Cerebellar cortex (tissue), 1 donor: ENCODE data around the gene RIMBP3B.
"Not testable (repeated sequence)": the region's sequence is repeated elsewhere in the genome, so short reads cannot be mapped to it uniquely, and the experiment has no call there.

Experiments used
- DNase-seq: peaks from one replicate; pipeline ENCODE4 v3.0.0-alpha.2; 2015; ENCODE audit warnings: low spot score

Gene RIMBP3B, protein sequence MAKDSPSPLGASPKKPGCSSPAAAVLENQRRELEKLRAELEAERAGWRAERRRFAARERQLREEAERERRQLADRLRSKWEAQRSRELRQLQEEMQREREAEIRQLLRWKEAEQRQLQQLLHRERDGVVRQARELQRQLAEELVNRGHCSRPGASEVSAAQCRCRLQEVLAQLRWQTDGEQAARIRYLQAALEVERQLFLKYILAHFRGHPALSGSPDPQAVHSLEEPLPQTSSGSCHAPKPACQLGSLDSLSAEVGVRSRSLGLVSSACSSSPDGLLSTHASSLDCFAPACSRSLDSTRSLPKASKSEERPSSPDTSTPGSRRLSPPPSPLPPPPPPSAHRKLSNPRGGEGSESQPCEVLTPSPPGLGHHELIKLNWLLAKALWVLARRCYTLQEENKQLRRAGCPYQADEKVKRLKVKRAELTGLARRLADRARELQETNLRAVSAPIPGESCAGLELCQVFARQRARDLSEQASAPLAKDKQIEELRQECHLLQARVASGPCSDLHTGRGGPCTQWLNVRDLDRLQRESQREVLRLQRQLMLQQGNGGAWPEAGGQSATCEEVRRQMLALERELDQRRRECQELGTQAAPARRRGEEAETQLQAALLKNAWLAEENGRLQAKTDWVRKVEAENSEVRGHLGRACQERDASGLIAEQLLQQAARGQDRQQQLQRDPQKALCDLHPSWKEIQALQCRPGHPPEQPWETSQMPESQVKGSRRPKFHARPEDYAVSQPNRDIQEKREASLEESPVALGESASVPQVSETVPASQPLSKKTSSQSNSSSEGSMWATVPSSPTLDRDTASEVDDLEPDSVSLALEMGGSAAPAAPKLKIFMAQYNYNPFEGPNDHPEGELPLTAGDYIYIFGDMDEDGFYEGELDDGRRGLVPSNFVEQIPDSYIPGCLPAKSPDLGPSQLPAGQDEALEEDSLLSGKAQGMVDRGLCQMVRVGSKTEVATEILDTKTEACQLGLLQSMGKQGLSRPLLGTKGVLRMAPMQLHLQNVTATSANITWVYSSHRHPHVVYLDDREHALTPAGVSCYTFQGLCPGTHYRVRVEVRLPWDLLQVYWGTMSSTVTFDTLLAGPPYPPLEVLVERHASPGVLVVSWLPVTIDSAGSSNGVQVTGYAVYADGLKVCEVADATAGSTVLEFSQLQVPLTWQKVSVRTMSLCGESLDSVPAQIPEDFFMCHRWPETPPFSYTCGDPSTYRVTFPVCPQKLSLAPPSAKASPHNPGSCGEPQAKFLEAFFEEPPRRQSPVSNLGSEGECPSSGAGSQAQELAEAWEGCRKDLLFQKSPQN (N-terminal part only)

DNA sequence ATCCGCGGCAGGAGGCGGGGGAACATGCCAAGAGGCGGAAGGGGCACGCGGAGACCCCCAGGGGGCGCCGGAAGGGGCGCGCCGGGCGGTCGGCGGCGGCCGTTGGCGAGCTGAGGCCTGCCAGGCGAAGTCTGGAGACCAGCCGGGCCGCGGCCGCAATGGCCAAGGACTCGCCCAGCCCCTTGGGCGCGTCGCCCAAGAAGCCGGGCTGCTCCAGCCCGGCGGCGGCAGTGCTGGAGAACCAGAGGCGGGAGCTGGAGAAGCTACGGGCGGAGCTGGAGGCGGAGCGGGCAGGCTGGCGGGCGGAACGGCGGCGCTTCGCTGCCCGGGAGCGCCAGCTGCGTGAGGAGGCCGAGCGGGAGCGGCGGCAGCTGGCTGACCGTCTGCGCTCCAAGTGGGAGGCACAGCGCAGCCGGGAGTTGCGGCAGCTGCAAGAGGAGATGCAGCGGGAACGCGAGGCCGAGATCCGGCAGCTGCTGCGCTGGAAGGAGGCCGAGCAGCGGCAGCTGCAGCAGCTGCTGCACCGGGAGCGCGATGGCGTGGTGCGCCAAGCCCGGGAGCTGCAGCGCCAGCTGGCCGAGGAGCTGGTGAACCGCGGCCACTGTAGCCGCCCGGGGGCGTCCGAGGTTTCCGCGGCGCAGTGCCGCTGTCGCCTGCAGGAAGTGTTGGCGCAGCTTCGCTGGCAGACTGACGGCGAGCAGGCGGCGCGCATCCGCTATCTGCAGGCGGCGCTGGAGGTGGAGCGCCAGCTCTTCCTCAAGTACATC is at the start of gene RIMBP3B:
Gene RIMBP3B, plus strand, starts transcription at position 51 of the 767 bp plus-strand sequence. Its CDS starts 108 bp downstream, at position 159.
- not testable (repeated sequence) for DNase-seq

- not testable (repeated sequence) for DNase-seq
Measured at GRCh38 chr22:21357527-21357926, 26.0 kb upstream of the RIMBP3B start.

DNA sequence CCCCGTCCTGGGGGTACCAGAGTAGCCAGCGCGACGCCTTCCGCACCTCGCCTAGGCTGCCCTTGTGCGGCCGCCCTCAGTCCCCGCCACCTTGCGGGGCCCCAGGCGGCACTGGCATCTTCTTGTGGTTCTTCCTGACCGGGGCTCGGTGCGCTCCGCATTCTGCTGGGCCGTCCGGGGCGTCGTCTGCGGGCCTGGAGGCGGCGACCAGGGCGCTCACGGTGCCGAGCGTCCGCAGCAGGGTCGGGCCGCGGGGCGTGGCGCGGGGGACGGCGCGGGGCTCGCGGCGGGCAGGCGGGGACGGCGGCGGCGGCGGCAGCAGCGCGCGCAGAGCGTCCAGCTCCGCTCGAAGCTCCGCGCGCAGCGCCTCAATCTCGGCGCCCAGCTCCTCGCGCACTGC is 23.0 kb upstream of the RIMBP3B start:
- DNase-seq = not testable (repeated sequence)

DNA sequence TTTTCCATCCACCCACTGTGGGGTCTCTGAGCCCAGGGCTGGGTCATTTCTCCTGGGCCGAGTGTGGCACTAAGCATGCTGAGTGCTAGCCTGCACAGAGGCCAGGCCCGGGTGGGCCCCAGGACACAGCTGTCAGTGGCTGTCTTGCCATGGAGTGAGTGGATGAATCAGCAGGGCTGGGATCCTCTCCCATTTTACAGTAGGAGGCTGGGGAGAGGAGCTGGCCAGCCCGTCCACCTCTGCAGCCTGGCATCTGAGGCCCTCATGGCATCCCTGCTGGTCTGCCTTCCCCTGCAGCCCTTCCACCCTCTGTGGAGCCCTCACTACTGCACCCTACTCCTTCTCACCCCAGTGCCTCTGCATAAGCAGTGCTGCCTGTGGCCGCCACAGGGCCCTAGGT is 21.1 kb upstream of the RIMBP3B start:
- DNase-seq = not testable (repeated sequence)

DNA sequence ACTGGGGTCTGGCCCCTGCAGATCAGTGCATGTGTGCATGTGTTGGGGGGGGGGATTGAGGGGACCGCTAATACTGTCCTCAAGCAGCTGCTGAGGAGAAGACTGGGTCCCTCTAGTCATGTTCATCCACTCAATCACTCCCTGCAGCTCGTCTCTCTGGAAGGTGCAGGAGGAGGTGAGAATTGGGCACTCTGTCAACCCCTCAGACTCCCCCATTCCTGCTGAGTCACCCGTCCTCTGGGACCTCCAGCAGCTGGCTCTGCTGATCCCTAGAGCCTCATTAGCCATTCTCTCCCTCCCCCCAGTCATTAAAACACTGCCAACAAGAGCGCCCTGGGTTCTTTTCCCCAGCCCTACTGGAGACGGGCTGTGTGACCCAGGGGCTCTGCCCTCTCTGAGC is 20.5 kb upstream of the RIMBP3B start:
- not testable (repeated sequence) for DNase-seq

DNA sequence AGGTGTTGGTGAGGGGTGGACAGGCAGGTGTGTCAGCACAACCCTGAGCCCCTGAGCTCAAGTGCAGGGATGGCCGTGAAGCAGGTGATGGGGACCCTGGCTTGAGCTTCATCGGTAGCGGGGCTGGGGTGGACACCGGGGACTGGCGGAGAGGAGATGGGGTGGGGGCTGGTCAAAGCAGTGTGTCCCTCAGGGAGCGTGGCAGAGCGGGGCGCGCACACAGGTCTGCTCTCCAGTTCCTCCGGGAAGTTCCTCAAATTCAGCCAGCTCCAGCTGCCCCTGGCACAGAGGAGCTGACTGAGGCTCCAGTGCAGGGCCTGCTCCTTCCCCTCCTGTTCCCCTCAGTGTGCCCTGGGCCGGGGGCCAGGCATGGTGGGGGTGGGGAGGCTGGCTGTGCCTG is 19.7 kb upstream of the RIMBP3B start:
- not testable (repeated sequence) for DNase-seq

DNA sequence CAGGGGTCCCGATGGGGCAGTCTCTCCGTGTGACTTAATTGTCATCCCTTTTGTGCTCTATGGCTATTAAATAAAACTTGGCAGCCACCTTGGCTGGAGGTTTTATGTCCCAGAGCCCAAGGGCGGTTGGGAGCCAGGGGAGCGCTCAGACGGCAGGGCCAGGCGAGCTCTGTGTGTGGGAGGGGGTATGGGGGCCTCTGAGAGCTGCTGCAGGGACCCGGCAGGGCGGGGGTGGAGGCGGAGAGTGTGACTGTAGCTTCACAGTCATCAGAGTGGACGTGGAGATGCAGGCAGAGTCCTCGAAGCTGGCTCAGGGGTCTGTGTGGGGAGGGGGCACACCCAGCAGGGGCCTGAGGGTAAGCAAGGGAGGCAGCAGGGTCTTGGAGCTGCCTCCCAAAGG is 19.2 kb upstream of the RIMBP3B start:
- DNase-seq = not testable (repeated sequence)

GRCh38 chr22:21365337-21365736 is 18.2 kb upstream of the RIMBP3B start:
- DNase-seq = not testable (repeated sequence)

DNA sequence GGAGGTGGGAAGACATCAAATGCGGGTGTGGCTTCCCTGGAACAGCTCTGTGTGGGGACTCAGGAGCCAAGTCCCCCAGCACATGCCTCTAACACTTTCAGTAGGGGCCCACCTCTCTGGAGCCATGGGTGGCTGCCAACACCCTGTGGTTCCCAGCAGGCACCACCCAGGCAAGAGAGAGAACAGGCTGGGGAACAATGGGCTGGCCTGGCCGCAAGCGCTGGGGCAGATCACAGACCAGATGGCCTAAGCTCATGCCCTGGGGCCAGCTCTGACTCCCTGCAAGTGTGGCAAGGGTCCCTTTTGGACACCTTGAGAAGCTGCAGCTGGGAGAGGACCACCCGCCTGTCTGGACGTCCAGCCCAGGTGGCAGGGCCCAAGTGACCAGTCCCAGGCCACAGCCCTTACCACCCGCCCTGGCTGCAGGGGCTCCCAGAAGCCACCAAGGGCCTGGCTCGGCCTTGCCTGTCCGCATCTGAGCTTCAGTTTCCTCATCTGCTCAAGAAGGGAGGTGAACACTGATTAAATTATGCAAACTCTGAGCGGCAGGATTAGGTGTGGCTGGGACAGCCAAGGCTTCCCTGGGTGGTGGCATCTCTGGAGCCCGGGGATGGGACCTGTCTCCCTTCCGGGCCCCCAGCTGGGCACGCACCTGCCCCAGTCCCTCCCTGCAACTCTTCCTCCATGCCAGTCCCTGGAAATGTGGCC is 14.8 kb upstream of the RIMBP3B start:
- DNase-seq = not testable (repeated sequence)

GRCh38 chr22:21375880-21376279 is 7.7 kb upstream of the RIMBP3B start:
- DNase-seq = not testable (repeated sequence)

DNA sequence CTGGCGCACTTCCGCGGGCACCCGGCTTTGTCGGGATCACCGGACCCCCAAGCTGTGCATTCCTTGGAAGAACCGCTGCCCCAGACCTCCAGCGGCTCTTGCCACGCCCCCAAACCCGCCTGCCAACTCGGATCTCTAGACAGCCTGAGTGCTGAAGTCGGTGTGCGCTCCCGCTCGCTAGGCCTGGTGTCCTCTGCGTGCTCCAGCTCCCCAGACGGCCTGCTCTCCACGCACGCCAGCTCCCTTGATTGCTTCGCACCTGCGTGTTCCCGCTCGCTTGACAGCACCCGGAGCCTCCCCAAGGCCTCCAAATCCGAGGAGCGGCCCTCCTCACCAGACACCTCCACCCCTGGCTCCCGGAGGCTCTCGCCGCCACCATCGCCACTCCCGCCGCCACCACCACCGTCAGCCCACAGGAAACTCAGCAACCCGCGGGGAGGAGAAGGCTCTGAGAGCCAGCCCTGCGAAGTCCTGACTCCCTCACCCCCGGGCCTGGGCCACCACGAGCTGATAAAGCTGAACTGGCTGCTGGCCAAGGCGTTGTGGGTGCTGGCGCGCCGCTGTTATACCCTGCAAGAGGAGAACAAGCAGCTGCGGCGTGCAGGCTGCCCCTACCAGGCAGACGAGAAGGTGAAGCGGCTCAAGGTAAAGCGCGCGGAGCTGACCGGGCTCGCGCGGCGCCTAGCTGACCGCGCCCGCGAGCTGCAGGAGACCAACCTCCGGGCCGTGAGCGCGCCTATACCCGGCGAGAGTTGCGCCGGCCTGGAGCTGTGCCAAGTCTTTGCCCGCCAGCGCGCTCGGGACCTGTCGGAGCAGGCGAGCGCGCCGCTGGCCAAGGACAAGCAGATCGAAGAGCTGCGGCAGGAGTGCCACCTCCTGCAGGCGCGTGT is 1.2 kb downstream of the RIMBP3B start:
- not testable (repeated sequence) for DNase-seq

DNA sequence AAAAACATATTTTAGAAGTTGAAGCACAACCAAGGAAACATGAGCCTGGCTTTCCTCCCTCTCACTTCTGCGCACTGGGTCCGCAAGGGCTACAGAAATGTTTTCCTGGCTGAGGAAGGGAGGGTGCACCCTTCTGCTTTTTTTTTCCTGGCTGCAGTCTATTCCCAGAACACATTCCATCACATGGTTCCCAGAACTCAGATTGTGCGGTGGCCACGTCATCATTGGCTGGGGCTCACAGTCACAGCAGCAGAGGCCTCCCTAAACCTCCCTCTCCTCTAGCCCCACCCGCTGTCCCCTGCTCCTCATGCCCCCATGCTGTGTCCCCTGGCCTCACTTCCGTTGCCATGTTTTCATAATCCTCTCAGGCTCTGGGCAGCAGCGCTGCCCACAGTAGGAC is 5.9 kb downstream of the RIMBP3B start:
- DNase-seq = not testable (repeated sequence)

GRCh38 chr22:21390013-21390412 is 6.5 kb downstream of the RIMBP3B start:
- not testable (repeated sequence) for DNase-seq

DNA sequence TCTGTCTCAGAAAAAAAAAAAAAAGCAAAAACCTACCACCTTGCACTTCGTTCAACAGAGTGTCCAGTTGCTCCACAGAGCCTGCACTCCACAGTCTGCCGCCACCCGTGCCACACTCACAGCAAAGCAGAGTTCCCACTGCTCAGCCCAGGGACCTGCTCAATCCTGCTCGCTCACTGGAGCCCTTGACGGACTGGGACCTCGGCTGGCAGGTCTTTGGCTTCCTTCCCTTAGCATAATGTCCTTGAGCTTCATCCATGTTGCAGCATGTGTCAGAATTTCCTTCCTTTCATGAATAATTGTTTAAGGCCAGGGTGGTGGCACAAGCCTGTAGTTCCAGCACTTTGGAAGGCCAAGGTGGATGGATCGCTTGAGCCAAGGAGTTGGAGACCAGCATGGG is 11.1 kb downstream of the RIMBP3B start:
- not testable (repeated sequence) for DNase-seq

DNA sequence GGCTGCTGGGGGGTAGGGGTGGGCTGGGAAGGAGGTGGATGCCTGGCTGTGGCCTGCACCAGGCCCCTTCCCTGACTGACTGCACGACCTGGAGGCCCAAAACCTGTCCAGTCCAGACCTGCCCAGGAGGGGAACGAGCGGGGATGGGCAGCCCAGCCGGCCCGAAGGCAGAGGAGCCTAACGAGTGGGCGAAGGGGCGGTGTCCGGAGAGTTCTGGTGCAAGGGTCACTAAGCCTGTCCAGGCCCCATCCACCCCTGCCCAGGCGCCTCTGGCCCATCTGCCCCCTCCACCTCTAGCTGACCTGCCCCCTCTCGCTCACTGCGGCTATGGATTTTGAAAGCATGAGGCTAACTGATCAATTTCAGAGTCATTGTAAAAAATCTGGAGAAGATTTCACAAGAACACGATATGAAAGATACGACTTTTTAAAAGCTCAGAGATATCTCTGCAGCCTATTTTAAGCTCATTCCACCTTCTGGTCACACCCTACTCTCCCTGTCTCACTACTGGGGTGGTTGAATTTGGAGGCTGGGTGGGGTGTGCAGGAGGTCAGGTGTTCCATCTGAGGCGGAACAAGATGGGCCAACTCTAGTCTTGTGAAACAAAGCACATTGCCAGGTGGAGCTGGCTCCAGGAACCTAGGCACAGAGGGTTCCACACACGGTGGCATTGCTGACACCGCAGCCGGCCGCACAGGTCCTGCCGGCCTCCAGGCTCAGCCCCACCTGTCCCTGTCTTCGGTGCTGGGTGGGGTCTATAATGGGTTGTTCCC is 17.8 kb downstream of the RIMBP3B start:
- not testable (repeated sequence) for DNase-seq

DNA sequence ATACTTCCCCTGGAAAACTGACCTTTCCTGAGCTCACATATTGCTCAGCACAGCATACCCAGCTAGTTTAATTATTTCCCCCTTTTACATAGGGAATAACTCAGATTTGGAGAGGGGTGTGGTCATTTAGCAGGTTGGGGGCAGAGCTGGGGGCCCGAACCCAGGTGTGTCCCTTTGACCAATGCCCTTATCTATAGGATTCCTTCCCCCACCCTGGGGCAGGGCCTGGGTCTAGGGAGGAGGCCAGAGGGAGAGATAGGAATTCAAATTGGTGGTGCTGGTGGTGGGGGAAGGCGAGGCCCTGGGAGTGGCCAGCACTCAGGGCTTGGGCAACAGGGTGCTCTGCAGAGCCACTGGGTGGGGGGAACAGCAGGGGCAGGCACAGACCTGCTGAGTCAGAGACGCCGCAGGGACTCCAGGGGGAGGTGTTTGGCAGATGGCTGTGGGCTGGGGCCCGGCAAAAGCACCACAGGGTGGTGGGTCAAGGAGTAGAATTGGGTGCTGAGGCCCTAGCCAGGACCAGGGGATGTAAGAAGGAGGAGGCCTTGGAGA is 19.3 kb downstream of the RIMBP3B start:
- not testable (repeated sequence) for DNase-seq

DNA sequence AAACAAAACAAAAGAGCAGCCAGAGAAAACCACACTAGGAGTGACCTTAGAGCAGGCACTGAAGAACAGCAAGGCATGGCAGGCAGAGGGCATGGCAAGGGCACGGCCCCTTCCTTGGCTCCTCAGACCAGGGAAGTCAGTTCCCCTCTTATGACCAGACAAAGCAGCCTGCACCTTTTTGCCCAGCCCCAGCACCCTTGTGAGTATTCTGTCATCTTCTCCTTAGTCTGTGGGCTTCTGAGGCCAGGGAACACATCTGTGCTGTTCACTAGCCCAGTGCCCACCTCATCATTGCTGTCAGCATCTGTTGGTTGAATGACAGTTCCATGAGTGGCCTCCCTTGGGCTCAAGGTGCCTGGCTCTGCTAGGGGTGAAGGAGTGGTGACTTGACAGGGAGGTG is 23.6 kb downstream of the RIMBP3B start:
- not testable (repeated sequence) for DNase-seq

DNA sequence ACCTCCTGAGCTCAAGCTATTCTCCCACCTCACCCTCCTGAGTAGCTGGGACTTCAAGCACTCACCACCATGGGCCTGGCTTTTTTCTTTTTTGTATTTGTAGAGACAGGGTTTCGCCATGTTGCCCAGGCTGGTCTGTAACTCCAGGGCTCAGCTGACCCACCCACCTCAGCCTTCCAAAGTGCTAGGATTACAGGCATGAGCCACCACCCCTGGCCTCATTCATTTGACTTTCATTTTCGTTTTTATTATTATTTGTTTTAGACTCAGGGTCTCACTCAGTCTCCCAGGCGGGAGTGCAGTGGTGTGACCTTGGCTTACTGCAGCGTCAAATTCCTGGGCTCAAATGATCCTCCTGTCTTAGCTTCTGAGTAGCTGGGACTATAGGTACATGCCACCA is 24.2 kb downstream of the RIMBP3B start:
- not testable (repeated sequence) for DNase-seq
